HepG2 (cell line): ENCODE data around the gene TRIM62. TPM values are rescaled to one million over a fixed set of nuclear protein-coding genes. Genes with fewer than 3 reads are reported as not detected.

Experiments used
- CBX5 ChIP-seq: sonication (generic); formaldehyde crosslinking; IDR thresholded peaks from 2 replicates; pipeline ENCODE4 v1.4.0; 2020; ENCODE audit warnings: missing genetic modification reagents, borderline replicate concordance
- FOXA3 ChIP-seq: IDR thresholded peaks from 2 replicates; pipeline ENCODE4 v1.6.1; 2016; ENCODE audit warnings: missing genetic modification reagents, missing compliant biosample characterization
- GATAD2A ChIP-seq: IDR thresholded peaks from 2 replicates; pipeline ENCODE4 v1.6.1; 2016
- MIER2 ChIP-seq: IDR thresholded peaks from 2 replicates; pipeline ENCODE4 v1.6.1; 2016; ENCODE audit warnings: missing biosample characterization, missing genetic modification reagents
- NR2F6 ChIP-seq, 2 experiments: IDR thresholded peaks; 2 replicates each; pipeline ENCODE4 v1.6.1; 2016; ENCODE audit warnings: antibody characterized with exemption in 1 of 2, mild to moderate bottlenecking in 1 of 2
- SMAD1 ChIP-seq: sonication (generic); formaldehyde crosslinking; IDR thresholded peaks from 2 replicates; pipeline ENCODE4 v1.4.0; 2020; ENCODE audit warnings: missing genetic modification reagents, low read depth, mild to moderate bottlenecking, borderline replicate concordance
- SOX5 ChIP-seq: IDR thresholded peaks from 2 replicates; pipeline ENCODE4 v1.6.1; 2016; ENCODE audit warnings: borderline replicate concordance
- SP5 ChIP-seq: IDR thresholded peaks from 2 replicates; pipeline ENCODE4 v1.6.1; 2016; ENCODE audit warnings: low read depth, borderline replicate concordance
- TFDP1 ChIP-seq: IDR thresholded peaks from 2 replicates; pipeline ENCODE4 v1.6.1; 2016; ENCODE audit warnings: missing compliant biosample characterization, missing genetic modification reagents, borderline replicate concordance
- ZBED4 ChIP-seq: sonication (generic); formaldehyde crosslinking; IDR thresholded peaks from 2 replicates; pipeline ENCODE4 v1.4.0; 2020; ENCODE audit warnings: missing genetic modification reagents, borderline replicate concordance
- ZNF143 ChIP-seq: sonication (generic); formaldehyde crosslinking; IDR thresholded peaks from 2 replicates; pipeline ENCODE4 v1.4.0; 2020; ENCODE audit warnings: missing genetic modification reagents
- ZNF224 ChIP-seq: sonication (generic); formaldehyde crosslinking; IDR thresholded peaks from 2 replicates; pipeline ENCODE4 v1.5.0; 2020; ENCODE audit warnings: mild to moderate bottlenecking, missing genetic modification reagents
- ZNF256 ChIP-seq: sonication (generic); formaldehyde crosslinking; conservative IDR thresholded peaks from 2 replicates; pipeline ENCODE4 v1.4.0; 2020; ENCODE audit warnings: missing genetic modification reagents
- ZNF274 ChIP-seq: sonication (generic); formaldehyde crosslinking; IDR thresholded peaks from 2 replicates; pipeline ENCODE4 v1.5.1; 2020; ENCODE audit warnings: mild to moderate bottlenecking, missing genetic modification reagents
- ZNF441 ChIP-seq: sonication (generic); formaldehyde crosslinking; IDR thresholded peaks from 2 replicates; pipeline ENCODE4 v1.7.0; 2021; ENCODE audit warnings: missing genetic modification reagents, borderline replicate concordance
- ZNF552 ChIP-seq: sonication (generic); formaldehyde crosslinking; IDR thresholded peaks from 2 replicates; pipeline ENCODE4 v1.9.0; 2022; ENCODE audit warnings: missing genetic modification reagents, mild to moderate bottlenecking, borderline replicate concordance
- ZNF773 ChIP-seq: sonication (generic); formaldehyde crosslinking; IDR thresholded peaks from 2 replicates; pipeline ENCODE4 v1.4.0; 2020; ENCODE audit warnings: missing genetic modification reagents, borderline replicate concordance
- ZNF780A ChIP-seq: sonication (generic); formaldehyde crosslinking; IDR thresholded peaks from 2 replicates; pipeline ENCODE4 v1.8.0; 2022; ENCODE audit warnings: mild to moderate bottlenecking, missing genetic modification reagents, moderate library complexity
- polyA plus RNA-seq, 8 experiments: library from polyadenylated mRNA; depleted of rRNA in 3 of 8; stranded (reverse) in 7 of 8; unstranded in 1 of 8; fragments of >200 nt; fragmentation: Illumina TruSeq in 4 of 8; extraction: Trizol in 4 of 8; gene quantifications; 2 replicates each; pipeline versions ENCODE4 v1.2.1 to v1.2.3, GENCODE V29; 2011 to 2016; ENCODE audit warnings: low read depth in 4 of 8, missing spikeins in 1 of 8, mixed read lengths in 1 of 8; ENCODE audit not compliant: insufficient read depth in 1 of 8
- total RNA-seq, 5 experiments: library from RNA; depleted of rRNA; stranded (reverse); fragments of >200 nt; fragmentation: Illumina TruSeq; extraction: Trizol; gene quantifications; 2 replicates each; pipeline ENCODE4 v1.2.3, GENCODE V29; 2016; ENCODE audit warnings: low read depth in 1 of 5
- TF ChIP-seq, protein P1 (sequence below): sonication (generic); formaldehyde crosslinking; IDR thresholded peaks from 2 replicates; pipeline ENCODE4 v1.5.1; 2020; ENCODE audit warnings: missing genetic modification reagents, mild to moderate bottlenecking, borderline replicate concordance
- TF ChIP-seq, protein P2 (sequence below): IDR thresholded peaks from 2 replicates; pipeline ENCODE4 v1.6.1; 2018; ENCODE audit warnings: missing genetic modification reagents, mild to moderate bottlenecking, missing compliant biosample characterization

TRIM62 gene
- total and polyA plus RNA-seq, 2 of the 13 experiments (the other 11 are each of a cell fraction or from before 2014, with no cell fraction given) = 0.53 to 0.57 TPM

DNA sequence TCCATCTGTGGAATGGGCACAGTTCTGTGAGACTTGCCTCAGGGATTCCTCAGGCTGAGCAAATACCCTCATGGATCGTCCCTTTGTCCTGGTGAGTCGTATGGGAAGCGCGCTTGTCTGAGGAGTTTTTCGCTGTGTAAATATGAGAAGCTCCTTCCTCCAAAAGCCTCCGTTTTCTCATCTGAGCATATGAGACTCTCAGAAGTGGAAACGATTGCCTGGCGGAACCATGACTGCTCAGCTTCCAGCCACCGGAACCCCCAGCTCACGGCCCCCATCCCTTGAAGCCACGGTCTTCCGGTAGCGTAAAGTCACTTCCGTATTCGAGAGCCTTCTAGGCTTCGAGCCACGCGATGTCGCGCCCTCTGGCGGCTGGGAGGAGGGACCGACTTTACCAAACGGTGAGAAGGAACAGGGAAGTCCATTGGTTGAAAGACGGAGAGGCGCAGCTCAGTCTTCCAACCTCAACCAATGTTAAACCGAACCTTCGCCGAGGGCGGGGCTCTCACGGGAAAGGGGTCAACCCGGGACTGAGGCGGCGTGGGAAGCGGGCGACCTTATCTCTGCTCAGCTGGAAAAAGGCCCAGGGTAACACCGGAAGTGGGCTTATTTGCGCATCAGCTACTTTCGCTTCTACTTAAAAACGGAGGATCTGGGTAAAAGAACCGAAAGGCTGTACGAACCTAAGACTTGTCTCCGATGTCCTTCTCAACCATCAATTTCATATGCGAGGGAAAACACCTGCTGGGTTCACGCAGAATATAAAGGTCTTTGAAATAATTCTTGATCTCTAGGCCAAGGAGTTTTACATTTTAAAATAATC is 54.6 kb downstream of the TRIM62 start (continued):
- no peak; the same call in 1 of the 2 replicates for TF ChIP-seq ZBED4 (CRISPR knock-in tag)
- TF ChIP-seq SMAD1 (CRISPR knock-in tag) = 0 out of 2 replicates have a peak, but pooled peaks have one; percentile 51
- no peak for TF ChIP-seq ZNF256 (CRISPR knock-in tag)
- TF ChIP-seq TFDP1 (CRISPR knock-in tag) = peak; percentile 80; the same call in 1 of the 2 replicates
- TF ChIP-seq, protein P1, sequence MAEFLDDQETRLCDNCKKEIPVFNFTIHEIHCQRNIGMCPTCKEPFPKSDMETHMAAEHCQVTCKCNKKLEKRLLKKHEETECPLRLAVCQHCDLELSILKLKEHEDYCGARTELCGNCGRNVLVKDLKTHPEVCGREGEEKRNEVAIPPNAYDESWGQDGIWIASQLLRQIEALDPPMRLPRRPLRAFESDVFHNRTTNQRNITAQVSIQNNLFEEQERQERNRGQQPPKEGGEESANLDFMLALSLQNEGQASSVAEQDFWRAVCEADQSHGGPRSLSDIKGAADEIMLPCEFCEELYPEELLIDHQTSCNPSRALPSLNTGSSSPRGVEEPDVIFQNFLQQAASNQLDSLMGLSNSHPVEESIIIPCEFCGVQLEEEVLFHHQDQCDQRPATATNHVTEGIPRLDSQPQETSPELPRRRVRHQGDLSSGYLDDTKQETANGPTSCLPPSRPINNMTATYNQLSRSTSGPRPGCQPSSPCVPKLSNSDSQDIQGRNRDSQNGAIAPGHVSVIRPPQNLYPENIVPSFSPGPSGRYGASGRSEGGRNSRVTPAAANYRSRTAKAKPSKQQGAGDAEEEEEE (CRISPR knock-in tag) = peak; percentile 15; the same call in 1 of the 2 replicates
- peak; percentile 44 for TF ChIP-seq NR2F6 (IDR thresholded peaks at IDR 0.05)
- 0 out of 2 replicates have a peak, but pooled peaks have one; percentile 53 for TF ChIP-seq NR2F6 (CRISPR knock-in tag; IDR thresholded peaks at IDR 0.05)
- no peak for TF ChIP-seq ZNF773
- peak; percentile 82 for TF ChIP-seq ZNF441
- peak; percentile 98; the same call in 1 of the 2 replicates for TF ChIP-seq CBX5 (CRISPR knock-in tag)
- no peak for TF ChIP-seq ZNF780A
- TF ChIP-seq, protein P2, sequence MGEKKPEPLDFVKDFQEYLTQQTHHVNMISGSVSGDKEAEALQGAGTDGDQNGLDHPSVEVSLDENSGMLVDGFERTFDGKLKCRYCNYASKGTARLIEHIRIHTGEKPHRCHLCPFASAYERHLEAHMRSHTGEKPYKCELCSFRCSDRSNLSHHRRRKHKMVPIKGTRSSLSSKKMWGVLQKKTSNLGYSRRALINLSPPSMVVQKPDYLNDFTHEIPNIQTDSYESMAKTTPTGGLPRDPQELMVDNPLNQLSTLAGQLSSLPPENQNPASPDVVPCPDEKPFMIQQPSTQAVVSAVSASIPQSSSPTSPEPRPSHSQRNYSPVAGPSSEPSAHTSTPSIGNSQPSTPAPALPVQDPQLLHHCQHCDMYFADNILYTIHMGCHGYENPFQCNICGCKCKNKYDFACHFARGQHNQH (CRISPR knock-in tag) = peak; percentile 99
- peak; percentile 48; the same call in 1 of the 2 replicates for TF ChIP-seq ZNF552 (CRISPR knock-in tag)
- peak; percentile 81 for TF ChIP-seq ZNF143 (CRISPR knock-in tag)
- peak; percentile 50; the same call in 1 of the 2 replicates for TF ChIP-seq ZNF274 (CRISPR knock-in tag)
- peak; percentile 74 for TF ChIP-seq FOXA3
- peak; percentile 50 for TF ChIP-seq SP5 (CRISPR knock-in tag)
- no peak for TF ChIP-seq ZNF224 (CRISPR knock-in tag)
- TF ChIP-seq SOX5 (CRISPR knock-in tag) = peak; percentile 49; the same call in 1 of the 2 replicates
- peak; percentile 80 for TF ChIP-seq GATAD2A (CRISPR knock-in tag)
- peak; percentile 79; the same call in 1 of the 2 replicates for TF ChIP-seq MIER2 (CRISPR knock-in tag)
